OCI-LY3 (cell line): Measurements from ENCODE around the gene LCNL1.

Experiments used
- CTCF ChIP-seq: fragments of 200-600, 300-600 bp; sonication (generic); IDR thresholded peaks from 2 replicates; pipeline ENCODE4 v1.5.1; 2014; ENCODE audit warnings: antibody characterized with exemption, low read length, low read depth
- EZH2phosphoT487 ChIP-seq: fragments of 200-600 bp; shearing (Covaris generic); IDR thresholded peaks from 2 replicates; pipeline ENCODE4 v1.6.1; 2018; ENCODE audit warnings: antibody characterized with exemption, mixed run types, low read depth

GRCh38 chr9:137011907-137012675 is 29.3 kb downstream of the LCNL1 start:
- TF ChIP-seq CTCF (no peak), EZH2phosphoT487 (no peak)
